Natural killer cell (primary cell): ENCODE data around the gene STPG3. TPM values are rescaled to one million over a fixed set of nuclear protein-coding genes. Genes with fewer than 3 reads are reported as not detected.

ENCODE experiments used
- ATAC-seq, 3 donors: fragments of 150-1000 bp in 2 of 3; fragments of 200-7000 bp in 1 of 3; cut with Tn5 transposase; 1 replicate in 1 of 3; 2 replicates in 2 of 3; pipeline ENCODE4 v1.10.0; 2021; ENCODE audit warnings: mild to moderate bottlenecking in 2 of 3, moderate library complexity in 2 of 3
- DNase-seq, 2 donors: peaks; one replicate each; pipeline versions ENCODE4 v3.0.0 to v3.0.0-alpha.2; 2013 to 2021; ENCODE audit warnings: mixed read lengths in 1 of 2
- H3K27ac ChIP-seq: one replicate; pipeline ENCODE4 v1.5.1; 2013; ENCODE audit warnings: mild to moderate bottlenecking, low read length
- H3K27me3 ChIP-seq: one replicate; pipeline ENCODE4 v1.6.1; 2013; ENCODE audit warnings: low read length; ENCODE audit not compliant: control insufficient read depth, insufficient read depth
- H3K36me3 ChIP-seq: one replicate; pipeline ENCODE4 v1.6.1; 2013; ENCODE audit warnings: low read length; ENCODE audit not compliant: control insufficient read depth, insufficient read depth
- H3K4me1 ChIP-seq: one replicate; pipeline ENCODE4 v1.6.1; 2013; ENCODE audit warnings: low read length; ENCODE audit not compliant: control insufficient read depth, insufficient read depth
- H3K4me3 ChIP-seq: one replicate; pipeline ENCODE4 v1.5.1; 2013; ENCODE audit warnings: low read length
- H3K9me3 ChIP-seq: one replicate; pipeline ENCODE4 v1.6.1; 2013; ENCODE audit warnings: low read length; ENCODE audit not compliant: control insufficient read depth, insufficient read depth
- H3K27ac Mint-ChIP-seq, 2 donors: one replicate each; pipeline ENCODE4 v1.8.0; 2022; ENCODE audit warnings: mild to moderate bottlenecking in 2 of 2, mixed read lengths in 2 of 2, moderate library complexity in 1 of 2
- H3K27me3 Mint-ChIP-seq, 2 donors: one replicate each; pipeline ENCODE4 v1.8.0; 2022; ENCODE audit warnings: low read depth in 2 of 2, mixed read lengths in 2 of 2
- H3K36me3 Mint-ChIP-seq: one replicate; pipeline ENCODE4 v1.8.0; 2022; ENCODE audit warnings: mixed read lengths
- H3K4me1 Mint-ChIP-seq, 2 donors: one replicate each; pipeline ENCODE4 v1.8.0; 2022; ENCODE audit warnings: mixed read lengths in 2 of 2
- H3K4me3 Mint-ChIP-seq: one replicate; pipeline ENCODE4 v1.8.0; 2022; ENCODE audit warnings: mild to moderate bottlenecking, moderate library complexity, mixed read lengths
- H3K9me3 Mint-ChIP-seq, 2 donors: one replicate each; pipeline ENCODE4 v1.8.0; 2022; ENCODE audit warnings: mixed read lengths in 2 of 2
- CTCF ChIP-seq: fragments of 200-600 bp; IDR thresholded peaks from one replicate; pipeline ENCODE4 v1.8.0; 2022; ENCODE audit warnings: antibody characterized with exemption
- WGBS: methylation state at CpG from one replicate; pipeline ENCODE4 v1.1.7; 2013; ENCODE audit warnings: missing lambda C conversion rate; ENCODE audit not compliant: insufficient coverage; 5-methylcytosine and 5-hydroxymethylcytosine counted together
- intact Hi-C: fragments of 100-400 bp; cut with micrococcal nuclease; formaldehyde crosslinking; loops from one replicate; pipeline ENCODE4 v1.14.2; 2022
- total RNA-seq, 4 donors: library from RNA; stranded (reverse); fragments of 120-200 nt in 1 of 4; gene quantifications; one replicate each; pipeline versions ENCODE4 v1.2.3 to v1.2.4, GENCODE V29; 2013 to 2022

Gene STPG3
- total RNA-seq, 3 donors from 2014 or later (not counting 1 experiment from before 2014, with no cell fraction given), result not detected

GRCh38 chr9:137244486-137245449, 6.3 kb upstream of the STPG3 start:
- H3K36me3 ChIP-seq, result peaks cover 17% of the 10 kb centered on the region
- DNase-seq, result no peak
- WGBS, result 93% methylated on average over 36 of the region's 36 CpGs
- peak overlapping the region in 1 of 2 donors; percentile 54 for H3K27ac Mint-ChIP-seq
- no peak overlapping the region for H3K4me3 ChIP-seq
- no peaks in the 10 kb centered on the region for H3K9me3 Mint-ChIP-seq
- intact Hi-C loops, result loop anchor here (5.0 kb wide), 2 partner anchors 42 to 452 kb away; partner anchors contain the start of genes TMEM141 and TPRN
- H3K4me1 Mint-ChIP-seq, result peaks cover 19 to 25% of the 10 kb centered on the region in 2 donors
- no peaks in the 10 kb centered on the region for H3K9me3 ChIP-seq
- H3K4me1 ChIP-seq, result peaks cover 18% of the 10 kb centered on the region
- H3K4me3 Mint-ChIP-seq, result no peak overlapping the region
- H3K36me3 Mint-ChIP-seq, result no peaks in the 10 kb centered on the region
- H3K27me3 ChIP-seq, result no peaks in the 10 kb centered on the region
- no peak for TF ChIP-seq CTCF
- peaks cover 0 to 4% of the 10 kb centered on the region in 2 donors for H3K27me3 Mint-ChIP-seq
- no peak overlapping the region for H3K27ac ChIP-seq
- no peak for ATAC-seq

- Histone ChIP-seq H3K4me1 (peaks cover 14% of the 10 kb centered on the region), H3K36me3 (peaks cover 17% of the 10 kb centered on the region), H3K27me3 (no peaks in the 10 kb centered on the region), H3K9me3 (no peaks in the 10 kb centered on the region), H3K4me3 (no peak overlapping the region), H3K27ac (no peak overlapping the region)
- TF ChIP-seq CTCF, result no peak
- intact Hi-C loops, result no loop called here
- no peaks in the 10 kb centered on the region for H3K9me3 Mint-ChIP-seq
- no peak overlapping the region for H3K27ac Mint-ChIP-seq
- DNase-seq (no peak), ATAC-seq (no peak)
- H3K4me3 Mint-ChIP-seq, result no peak overlapping the region
- peaks cover 0 to 4% of the 10 kb centered on the region in 2 donors for H3K27me3 Mint-ChIP-seq
- H3K4me1 Mint-ChIP-seq, result peaks cover 19 to 23% of the 10 kb centered on the region in 2 donors
- WGBS, result 93% methylated on average over 25 of the region's 25 CpGs
- H3K36me3 Mint-ChIP-seq, result no peaks in the 10 kb centered on the region
These were observed 5.3 kb upstream of the STPG3 start for GRCh38 chr9:137245450-137246421.

GRCh38 chr9:137247135-137247915, 3.8 kb upstream of the STPG3 start:
- H3K9me3 ChIP-seq, result no peaks in the 10 kb centered on the region
- intact Hi-C loops, result no loop called here
- H3K4me1 ChIP-seq, result peaks cover 7% of the 10 kb centered on the region
- H3K36me3 ChIP-seq, result peaks cover 14% of the 10 kb centered on the region
- H3K27me3 ChIP-seq, result no peaks in the 10 kb centered on the region
- ATAC-seq, result no peak
- no peak overlapping the region for H3K4me3 ChIP-seq
- H3K27ac ChIP-seq, result no peak overlapping the region
- Mint-ChIP-seq H3K4me3 (no peak overlapping the region), H3K36me3 (no peaks in the 10 kb centered on the region), H3K27ac (no peak overlapping the region), H3K9me3 (no peaks in the 10 kb centered on the region), H3K27me3 (no peaks in the 10 kb centered on the region), H3K4me1 (peaks cover 11 to 14% of the 10 kb centered on the region in 2 donors)
- 89% methylated on average over 20 of the region's 20 CpGs for WGBS
- DNase-seq, result no peak
- TF ChIP-seq CTCF, result no peak
